ENCODE measurements around the gene ADGRE2.

The ADGRE2 gene

DNA sequence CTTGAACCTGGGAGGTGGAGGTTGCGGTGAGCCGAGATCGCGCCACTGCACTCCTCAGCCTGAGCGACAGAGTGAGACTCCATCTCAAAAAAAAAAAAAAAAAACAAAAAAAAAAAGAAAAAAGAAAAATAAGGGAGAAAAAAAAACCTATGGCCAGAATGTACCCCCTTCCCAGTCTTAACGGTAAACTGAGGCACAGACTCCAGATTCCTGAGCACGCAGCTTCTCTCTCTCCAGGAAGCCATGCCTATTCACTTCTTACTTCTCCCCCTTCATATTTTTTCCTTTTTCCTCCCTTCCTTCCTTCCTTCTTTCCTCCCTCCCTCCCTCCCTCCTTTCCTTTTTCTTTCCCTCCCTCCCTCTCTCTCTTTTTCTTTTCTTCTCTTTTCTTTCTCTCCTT is 5.4 kb downstream of the ADGRE2 start:
- TF ChIP-seq, protein P1, sequence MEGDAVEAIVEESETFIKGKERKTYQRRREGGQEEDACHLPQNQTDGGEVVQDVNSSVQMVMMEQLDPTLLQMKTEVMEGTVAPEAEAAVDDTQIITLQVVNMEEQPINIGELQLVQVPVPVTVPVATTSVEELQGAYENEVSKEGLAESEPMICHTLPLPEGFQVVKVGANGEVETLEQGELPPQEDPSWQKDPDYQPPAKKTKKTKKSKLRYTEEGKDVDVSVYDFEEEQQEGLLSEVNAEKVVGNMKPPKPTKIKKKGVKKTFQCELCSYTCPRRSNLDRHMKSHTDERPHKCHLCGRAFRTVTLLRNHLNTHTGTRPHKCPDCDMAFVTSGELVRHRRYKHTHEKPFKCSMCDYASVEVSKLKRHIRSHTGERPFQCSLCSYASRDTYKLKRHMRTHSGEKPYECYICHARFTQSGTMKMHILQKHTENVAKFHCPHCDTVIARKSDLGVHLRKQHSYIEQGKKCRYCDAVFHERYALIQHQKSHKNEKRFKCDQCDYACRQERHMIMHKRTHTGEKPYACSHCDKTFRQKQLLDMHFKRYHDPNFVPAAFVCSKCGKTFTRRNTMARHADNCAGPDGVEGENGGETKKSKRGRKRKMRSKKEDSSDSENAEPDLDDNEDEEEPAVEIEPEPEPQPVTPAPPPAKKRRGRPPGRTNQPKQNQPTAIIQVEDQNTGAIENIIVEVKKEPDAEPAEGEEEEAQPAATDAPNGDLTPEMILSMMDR (IDR thresholded peaks at IDR 0.05; ENCODE audit: low read depth, low read length, missing control alignments) = no peak
- no peak for DNase-seq (ENCODE audit: extremely low read depth, low read depth)
- H3K4me3 ChIP-seq (replicated peaks; ENCODE audit: low read depth, low read length) = no peak overlapping the region

DNA sequence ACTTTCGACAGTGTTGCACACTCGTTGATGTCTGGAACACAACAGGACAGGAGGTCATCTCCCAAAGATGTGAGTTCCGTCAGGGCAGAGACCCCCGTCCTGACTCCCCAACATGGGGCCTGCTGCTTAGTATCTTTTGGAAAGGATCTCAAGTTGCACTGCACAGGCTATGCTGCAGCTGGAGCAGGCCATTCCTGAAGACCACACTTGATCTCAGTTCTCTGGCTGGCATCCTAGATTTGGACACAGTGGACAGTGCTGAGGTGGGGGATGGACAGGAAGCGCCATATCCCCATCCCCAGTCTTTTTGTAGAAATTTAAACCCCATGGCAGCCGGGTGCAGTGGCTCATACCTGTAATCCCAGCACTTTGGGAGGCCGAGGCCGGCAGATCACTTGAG is 5.9 kb downstream of the ADGRE2 start:
- TF ChIP-seq, protein P1 (IDR thresholded peaks at IDR 0.05; ENCODE audit: low read depth, low read length, missing control alignments) = no peak
- DNase-seq (ENCODE audit: extremely low read depth, low read depth) = no peak
- H3K4me3 ChIP-seq (replicated peaks; ENCODE audit: low read depth, low read length) = no peak overlapping the region

DNA sequence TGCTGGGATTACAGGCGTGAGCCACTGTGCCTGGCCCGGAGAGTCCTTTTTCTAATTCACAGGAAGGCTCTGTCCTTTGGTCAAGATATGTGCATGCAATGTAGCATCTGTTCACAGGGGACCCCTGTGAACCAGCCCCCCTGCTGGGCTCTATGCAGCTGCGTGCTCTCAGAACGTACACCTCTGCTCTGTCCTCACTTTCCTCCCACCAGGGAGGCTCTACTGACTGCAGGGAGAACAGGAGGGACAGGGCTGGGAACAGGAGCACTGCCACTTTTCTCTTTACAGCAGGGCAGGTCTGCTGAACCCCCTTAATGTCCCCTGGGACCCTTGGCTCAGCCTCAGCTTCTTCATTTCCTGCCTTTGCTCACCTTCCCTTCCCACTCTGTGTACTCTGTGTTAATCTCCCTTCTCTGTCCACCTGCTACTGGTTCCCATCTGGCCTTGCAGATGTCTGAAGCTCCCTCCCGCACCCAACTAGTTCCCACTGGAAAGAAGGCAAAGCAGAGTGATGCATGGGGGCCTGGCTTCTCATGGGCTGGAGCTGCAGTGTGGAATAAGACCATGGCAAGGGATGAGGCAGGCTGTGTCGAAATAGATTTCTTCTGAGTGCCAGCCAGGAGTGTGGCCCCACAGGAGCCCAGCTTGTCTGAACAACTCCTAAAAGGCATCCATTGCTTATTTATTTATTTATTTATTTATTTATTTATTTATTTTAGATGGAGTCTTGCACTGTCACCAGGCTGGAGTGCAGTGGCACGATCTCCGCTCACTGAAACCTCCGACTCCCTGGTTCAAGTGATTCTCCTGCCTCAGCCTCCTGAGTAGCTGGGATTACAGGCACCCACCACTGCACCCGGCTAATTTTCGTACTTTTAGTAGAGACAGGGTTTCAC is 7.2 kb downstream of the ADGRE2 start:
- H3K4me3 ChIP-seq (replicated peaks; ENCODE audit: low read depth, low read length) = no peak overlapping the region
- no peak for DNase-seq (ENCODE audit: extremely low read depth, low read depth)
- TF ChIP-seq, protein P1 (IDR thresholded peaks at IDR 0.05; ENCODE audit: low read depth, low read length, missing control alignments) = no peak

DNA sequence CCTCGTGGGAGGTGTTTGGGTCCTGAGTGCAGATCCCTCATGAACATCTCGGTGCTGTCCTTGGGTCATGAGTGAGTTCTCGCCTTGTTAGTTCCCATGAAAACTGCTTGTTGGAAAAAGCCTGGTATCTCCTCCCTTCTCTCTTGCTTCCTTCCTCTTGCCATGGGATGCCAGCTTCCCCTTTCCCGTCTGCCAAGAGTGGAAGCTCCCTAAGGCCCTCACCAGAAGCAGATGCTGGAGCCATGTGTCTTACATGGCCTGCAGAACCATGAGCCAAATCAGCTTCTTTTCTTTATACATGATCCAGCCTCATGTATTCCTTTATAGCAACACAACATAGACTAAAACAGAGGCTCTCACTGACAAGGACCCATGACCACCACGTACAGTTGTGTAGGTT is 8.2 kb downstream of the ADGRE2 start:
- DNase-seq (ENCODE audit: extremely low read depth, low read depth) = no peak
- TF ChIP-seq, protein P1 (IDR thresholded peaks at IDR 0.05; ENCODE audit: low read depth, low read length, missing control alignments) = no peak
- H3K4me3 ChIP-seq (replicated peaks; ENCODE audit: low read depth, low read length) = no peak overlapping the region

DNA sequence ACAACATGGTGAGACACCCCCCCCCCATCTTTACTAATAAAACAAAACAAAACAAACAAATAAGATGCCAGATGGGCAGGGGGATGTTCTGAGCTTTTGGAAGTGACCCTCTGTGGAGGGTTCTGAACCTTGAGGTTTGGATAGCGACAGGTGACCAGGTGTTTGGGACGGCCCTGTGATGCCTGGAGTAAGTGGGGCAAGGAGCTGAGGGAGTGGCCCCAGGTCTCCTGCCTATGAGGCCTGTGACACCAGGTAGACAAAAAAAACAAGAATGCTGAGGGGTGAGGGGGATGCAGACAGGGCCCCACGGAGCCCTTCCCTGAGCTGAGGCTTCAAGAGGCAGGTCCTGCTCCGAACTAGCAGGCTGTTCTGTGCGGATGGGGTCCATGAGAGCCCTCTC is 9.2 kb downstream of the ADGRE2 start:
- H3K4me3 ChIP-seq (replicated peaks; ENCODE audit: low read depth, low read length) = no peak overlapping the region
- TF ChIP-seq, protein P1 (IDR thresholded peaks at IDR 0.05; ENCODE audit: low read depth, low read length, missing control alignments) = no peak
- no peak for DNase-seq (ENCODE audit: extremely low read depth, low read depth)

DNA sequence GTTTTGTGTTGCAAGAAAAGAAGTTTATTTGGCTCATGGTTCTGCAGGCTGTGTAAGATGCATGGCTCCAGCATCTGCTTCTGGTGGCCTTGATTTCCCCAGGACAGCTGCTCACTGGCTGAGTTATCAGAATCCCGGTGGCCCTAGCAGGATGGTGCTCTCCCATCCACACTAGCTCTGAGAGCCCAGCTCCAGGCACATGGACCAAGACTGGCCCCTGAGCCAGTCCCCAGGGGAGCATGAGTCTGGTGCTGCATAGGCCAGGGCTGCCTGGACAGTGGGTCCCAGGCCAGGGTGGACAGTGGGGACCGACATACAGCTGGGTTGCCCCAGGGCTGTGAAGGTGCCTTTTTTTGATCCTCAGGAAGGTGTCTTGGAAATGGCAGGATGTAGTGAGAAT is 10.4 kb downstream of the ADGRE2 start:
- no peak overlapping the region for H3K4me3 ChIP-seq (replicated peaks; ENCODE audit: low read depth, low read length)
- TF ChIP-seq, protein P1 (IDR thresholded peaks at IDR 0.05; ENCODE audit: low read depth, low read length, missing control alignments) = no peak
- DNase-seq (ENCODE audit: extremely low read depth, low read depth) = no peak
